ENCODE results near the gene CABP4.
A peak's percentile ranks its signal among the peaks of the same experiment; 100 is the strongest.
"Not testable (repeated sequence)": the region's sequence is repeated elsewhere in the genome, so short reads cannot be mapped to it uniquely, and the experiment has no call there.

CABP4 gene

GRCh38 chr11:67419325-67420049 lies 35.7 kb upstream of the CABP4 start:
- no peak for DNase-seq

DNA sequence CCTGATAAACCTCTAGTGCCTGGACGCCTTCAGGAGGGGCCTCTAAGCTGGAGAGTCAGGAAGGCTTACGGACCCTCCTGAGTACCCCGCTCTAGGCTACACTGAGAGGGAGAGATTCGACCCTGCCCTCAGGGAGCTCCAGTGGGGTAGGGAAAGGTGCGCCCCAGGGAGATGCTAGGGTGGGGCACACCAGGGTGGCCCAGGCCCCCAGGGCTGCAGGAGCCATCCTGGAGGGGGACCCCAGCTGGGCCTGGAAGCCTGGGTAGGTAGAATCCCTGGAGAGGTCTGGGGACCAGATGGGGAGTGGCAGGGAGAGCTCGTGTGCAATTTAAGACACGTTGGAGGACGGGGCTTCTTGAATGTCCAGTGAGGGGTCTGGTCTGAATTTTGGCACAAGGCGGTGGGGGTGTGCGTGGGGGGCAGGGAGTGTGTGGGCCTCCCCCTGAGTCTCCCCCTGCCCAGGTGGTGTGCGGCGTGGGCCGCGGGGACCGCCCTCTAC lies 35.0 kb upstream of the CABP4 start:
- DNase-seq: no peak

DNA sequence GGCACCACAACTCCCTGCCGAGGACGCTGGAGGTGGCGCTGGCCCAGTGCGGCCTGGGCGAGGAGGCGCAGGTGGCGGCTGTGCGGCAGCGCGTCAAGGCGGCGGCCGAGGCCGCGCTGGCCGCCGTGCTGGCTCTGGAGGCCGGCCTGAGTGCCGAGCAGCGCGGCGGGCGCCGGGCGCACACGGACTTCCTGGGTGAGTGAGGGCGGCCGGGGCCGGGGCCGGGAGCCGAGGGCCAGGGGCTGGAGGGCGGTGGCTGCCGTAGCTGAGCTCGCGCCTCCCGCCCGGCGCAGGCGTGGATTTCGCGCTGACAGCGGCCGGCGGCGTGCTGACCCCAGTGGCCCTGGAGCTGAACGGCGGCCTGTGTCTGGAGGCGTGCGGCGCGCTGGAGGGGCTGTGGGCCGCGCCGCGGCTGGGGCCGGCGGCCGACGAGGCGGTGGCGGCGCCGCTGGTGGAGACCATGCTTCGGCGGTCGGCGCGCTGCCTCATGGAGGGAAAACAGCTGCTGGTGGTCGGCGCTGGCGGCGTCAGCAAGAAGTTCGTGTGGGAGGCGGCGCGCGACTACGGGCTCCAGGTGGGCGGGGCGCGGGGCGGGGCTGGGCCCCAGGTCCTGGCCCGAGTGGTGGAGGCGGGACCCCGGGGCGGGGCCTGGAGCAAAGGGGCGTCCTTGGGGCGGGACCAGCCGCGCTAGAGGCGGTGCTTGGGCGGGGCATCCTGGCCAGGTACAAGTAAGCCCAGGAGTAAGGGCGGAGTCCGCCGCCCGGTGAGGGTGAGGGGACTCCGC lies 34.3 kb upstream of the CABP4 start:
- peak; percentile 65 for DNase-seq

DNA sequence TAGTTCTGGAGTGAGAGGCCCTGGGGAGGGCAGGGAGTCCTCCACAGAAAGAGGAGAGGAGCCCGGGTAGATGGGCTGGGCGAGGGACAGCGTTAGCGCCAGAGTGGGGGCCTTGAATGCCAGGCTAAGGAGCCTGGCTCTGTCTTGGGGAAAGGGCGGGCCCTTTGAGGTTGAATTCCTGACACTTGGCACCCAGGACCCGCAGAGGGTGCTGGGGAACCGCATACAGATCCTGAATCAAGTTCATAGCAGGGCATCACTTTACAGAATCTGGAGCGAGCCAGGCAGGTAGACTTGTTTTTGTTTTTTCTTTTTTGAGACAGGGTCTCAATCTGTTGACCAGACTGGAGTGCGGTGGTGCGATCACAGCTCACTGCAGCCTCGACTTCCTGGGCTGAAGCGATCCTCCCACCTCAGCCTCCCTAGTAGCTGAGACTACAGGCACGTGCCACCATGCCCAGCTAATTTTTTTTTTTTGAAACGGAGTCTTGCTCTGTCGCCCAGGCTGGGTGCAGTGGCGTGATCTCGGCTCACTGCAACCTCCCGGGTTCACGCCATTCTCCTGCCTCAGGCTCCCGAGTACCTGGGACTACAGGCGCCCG lies 33.6 kb upstream of the CABP4 start:
- DNase-seq: no peak

GRCh38 chr11:67422891-67423290 lies 32.3 kb upstream of the CABP4 start:
- DNase-seq: no peak

GRCh38 chr11:67423466-67423865 lies 31.7 kb upstream of the CABP4 start:
- no peak for DNase-seq

DNA sequence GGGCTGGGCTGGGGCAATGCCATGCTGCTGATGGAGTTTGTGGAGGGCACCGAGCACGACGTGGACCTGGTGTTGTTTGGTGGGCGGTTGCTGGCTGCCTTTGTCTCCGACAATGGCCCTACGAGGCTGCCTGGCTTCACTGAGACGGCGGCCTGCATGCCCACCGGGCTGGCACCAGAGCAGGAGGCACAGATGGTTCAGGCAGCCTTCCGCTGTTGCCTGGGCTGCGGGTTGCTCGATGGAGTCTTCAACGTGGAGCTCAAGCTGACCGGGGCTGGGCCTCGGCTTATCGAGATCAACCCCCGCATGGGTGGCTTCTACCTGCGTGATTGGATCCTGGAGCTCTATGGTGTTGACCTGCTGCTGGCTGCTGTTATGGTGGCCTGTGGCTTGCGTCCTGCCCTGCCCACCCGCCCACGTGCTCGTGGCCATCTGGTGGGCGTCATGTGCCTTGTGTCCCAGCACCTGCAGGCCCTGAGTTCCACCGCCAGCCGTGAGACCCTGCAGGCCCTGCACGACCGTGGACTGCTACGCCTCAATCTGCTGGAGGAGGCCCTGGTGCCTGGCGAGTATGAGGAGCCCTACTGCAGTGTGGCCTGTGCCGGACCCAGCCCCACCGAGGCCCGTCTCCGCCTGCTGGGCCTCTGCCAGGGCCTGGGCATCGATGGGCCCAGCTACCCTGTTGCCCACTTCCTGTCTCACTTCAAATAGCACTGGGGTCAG lies 31.1 kb upstream of the CABP4 start:
- no peak for DNase-seq

DNA sequence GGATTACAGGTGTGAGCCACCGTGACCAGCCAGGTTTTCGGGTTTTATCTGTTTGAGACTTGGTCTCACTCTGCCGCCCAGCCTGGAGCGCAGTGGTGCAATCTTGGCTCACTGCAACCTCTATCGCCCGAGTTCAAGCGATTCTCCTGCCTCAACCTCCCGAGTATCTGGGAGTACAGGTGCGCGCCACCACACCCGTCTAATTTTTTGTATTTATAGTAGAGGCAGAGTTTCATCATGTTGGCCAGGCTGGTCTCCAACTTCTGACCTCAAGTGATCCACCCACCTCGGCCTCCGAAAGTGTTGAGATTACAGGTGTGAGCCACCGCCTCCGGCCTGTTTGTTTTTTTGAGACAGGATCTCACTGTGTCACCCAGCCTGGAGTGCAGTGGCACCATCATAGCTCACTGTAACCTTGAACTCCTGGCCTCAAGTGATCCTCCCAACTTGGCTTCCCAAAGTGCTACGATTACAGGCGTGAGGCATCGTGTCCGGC lies 27.7 kb upstream of the CABP4 start:
- not testable (repeated sequence) for DNase-seq

- peak; percentile 89 for DNase-seq
Measured at GRCh38 chr11:67428052-67429001, 26.8 kb upstream of the CABP4 start, which contains the start of gene RPS6KB2. Gene RPS6KB2, plus strand, starts transcription at chr11:67428494. Its CDS starts 52 bp downstream, at chr11:67428546.

DNA sequence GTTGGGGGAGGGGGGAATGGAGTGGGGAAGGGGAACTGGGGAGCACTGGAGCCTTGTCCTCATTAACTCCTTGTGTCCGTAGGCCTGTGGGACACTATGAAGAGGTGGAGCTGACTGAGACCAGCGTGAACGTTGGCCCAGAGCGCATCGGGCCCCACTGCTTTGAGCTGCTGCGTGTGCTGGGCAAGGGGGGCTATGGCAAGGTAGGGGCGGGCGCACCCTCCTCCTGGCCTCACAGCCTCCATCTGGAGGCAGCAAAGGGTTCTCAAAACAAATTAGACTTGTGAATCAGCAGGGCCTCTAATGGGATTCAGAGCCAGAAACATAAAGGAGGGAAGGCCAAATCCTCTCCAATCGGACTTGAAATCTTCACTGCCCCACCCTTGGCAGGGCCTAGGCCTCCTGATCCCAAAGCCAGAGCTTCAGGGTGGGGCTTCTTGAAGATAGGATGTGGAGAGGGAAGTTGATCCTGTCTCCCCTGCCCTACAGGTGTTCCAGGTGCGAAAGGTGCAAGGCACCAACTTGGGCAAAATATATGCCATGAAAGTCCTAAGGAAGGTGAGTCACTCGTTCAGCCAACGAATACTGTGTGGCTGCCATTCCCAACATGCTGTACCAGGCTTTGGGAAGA lies 26.0 kb upstream of the CABP4 start:
- DNase-seq: no peak

DNA sequence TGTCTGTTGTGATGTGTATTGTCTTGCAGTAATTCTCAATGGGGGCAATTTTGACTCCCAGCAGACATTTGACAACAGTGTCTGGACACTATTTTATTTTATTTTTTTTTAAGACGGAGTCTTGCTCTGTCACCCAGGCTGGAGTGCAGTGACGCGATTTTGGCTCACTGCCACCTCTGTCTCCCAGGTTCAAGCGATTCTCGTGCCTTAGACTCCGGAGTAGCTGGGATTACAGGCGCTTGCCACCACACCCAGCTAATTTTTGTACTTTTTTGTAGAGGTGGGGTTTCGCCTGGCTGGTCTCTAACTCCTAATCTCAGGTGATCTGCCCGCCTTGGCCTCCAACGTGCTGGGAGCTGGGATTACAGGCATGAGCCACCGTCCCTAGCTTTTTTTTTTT lies 25.4 kb upstream of the CABP4 start:
- DNase-seq: no peak

- no peak for DNase-seq
Measured at GRCh38 chr11:67431346-67432249, 23.6 kb upstream of the CABP4 start.

DNA sequence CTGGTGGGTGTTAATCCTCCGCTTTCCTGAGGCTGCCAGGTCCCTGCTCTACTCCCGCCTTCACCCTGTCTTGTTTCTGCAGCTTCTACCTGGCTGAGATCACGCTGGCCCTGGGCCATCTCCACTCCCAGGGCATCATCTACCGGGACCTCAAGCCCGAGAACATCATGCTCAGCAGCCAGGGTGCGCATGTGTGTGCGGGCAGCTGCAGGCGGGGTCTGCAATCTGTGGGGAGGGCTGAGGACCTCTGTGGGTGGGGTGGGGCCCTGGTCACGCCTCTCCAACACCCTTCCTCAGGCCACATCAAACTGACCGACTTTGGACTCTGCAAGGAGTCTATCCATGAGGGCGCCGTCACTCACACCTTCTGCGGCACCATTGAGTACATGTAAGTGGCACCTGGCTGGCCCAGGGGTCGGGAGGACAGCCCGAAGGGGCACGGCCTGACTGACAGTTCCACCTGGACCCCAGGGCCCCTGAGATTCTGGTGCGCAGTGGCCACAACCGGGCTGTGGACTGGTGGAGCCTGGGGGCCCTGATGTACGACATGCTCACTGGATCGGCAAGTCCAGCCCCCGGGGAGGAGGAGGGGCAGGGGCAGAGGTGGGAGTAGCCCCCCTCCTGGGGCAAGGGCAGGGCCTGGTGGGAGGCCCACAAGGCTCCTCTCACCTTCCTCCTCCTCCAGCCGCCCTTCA lies 22.4 kb upstream of the CABP4 start:
- no peak for DNase-seq

DNA sequence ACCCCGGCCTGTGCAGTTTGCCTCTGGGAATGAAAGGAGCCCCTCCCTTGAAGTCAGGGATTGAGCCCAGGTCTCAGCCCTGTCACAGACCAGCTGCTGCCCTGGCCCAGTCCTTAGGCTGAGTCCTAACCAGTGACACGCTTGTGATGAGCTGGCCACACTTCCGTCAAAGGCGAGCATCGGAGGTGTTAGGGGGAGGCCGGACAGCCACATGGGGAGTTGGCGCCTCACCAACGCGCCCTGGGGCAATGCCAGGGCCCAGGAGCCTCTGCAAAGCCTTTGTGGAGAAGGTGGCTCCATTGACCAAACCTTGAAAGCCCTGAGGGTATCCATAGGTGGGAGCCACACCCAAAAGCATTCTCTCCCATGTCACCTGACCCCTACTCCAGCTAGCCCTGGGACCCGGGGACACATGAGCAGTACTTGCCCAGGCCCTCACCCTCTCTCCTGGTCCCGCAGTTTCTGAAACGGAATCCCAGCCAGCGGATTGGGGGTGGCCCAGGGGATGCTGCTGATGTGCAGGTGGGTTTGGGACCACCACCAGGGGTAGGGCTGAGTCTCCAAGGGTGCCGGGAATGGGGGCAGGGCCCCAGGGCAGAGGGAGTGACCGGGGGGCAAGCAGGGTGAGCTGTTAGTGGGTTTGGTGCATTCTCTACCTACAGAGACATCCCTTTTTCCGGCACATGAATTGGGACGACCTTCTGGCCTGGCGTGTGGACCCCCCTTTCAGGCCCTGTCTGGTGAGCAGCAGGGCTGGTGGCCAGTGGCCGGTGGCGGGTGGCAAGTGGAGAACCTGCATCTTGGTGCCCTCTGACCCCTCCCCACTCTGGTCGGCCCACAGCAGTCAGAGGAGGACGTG lies 21.4 kb upstream of the CABP4 start:
- DNase-seq: no peak

DNA sequence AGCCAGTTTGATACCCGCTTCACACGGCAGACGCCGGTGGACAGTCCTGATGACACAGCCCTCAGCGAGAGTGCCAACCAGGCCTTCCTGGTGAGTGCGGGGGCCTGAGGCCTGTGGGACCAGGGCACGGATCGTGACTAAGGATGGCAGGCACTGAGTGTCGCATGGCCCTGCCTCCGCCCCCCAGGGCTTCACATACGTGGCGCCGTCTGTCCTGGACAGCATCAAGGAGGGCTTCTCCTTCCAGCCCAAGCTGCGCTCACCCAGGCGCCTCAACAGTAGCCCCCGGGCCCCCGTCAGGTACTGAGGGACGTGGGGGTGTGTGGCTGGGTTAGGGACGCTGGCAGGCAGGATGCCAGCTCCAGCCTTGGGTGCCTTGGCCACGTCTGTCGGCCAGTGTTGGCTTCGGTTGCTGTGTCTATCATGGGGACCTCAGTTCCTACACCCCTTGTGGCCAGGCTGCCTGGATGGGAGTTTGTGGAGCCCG lies 20.7 kb upstream of the CABP4 start:
- DNase-seq: no peak

DNA sequence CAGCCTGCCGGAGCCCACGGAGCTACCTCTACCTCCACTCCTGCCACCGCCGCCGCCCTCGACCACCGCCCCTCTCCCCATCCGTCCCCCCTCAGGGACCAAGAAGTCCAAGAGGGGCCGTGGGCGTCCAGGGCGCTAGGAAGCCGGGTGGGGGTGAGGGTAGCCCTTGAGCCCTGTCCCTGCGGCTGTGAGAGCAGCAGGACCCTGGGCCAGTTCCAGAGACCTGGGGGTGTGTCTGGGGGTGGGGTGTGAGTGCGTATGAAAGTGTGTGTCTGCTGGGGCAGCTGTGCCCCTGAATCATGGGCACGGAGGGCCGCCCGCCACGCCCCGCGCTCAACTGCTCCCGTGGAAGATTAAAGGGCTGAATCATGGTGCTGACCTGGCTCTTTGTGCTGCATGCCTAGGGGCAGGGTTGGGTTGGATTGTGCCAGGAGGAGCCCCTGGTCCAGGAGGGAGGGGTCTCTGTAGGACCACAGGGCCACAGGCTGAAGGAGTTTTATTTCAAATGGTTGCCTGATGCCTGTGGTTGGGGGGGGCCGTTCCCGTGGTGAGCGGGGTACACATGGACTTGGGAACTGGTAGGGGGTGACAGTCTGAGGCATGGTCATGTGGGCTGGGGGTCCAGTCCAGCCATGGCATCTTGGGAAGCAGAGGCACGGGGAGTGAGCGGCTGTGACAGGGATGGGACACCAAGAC lies 20.0 kb upstream of the CABP4 start:
- no peak for DNase-seq

DNA sequence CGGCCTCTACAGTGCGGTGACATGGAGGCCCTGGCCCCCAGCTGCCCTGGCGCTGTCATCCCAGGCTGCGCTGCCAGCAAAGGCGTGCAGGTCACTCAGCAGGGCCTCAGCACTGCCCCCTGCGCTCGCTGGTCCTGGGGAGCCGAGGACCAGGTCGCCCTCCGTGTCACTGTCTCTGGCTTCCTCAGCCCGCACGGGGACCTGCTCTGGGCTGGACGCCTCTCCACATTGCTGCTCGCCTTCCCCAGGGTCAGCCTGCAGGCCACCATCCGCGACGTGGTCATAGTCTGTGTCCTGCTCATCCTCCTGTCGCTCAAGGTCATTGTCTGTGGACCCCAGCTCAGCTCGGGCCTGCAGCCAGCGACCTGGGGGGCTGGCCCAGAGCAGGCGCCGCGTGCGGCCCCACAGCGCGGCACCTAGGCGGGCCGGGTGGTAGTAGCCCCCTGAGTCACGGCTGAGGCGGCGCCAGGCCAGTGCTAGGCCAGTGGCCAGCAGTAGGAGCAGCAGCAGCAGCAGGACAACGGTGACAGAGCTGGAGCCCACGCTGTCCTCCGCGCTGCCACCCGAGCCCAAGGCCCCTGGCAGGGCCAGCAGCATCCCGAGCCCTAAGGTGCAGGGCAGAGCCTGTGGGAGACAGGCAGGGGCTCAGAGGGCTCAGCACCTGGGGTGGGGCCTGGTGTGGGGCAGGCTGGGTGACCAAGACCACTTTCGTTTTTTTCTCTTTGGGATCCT lies 19.3 kb upstream of the CABP4 start:
- no peak for DNase-seq

Measured in GOT3 (cell line).